Adipocyte (in vitro differentiated cells): Measurements from ENCODE around the gene ANKLE1.
A peak's percentile ranks its signal among the peaks of the same experiment; 100 is the strongest.

Source experiments
- DNase-seq: peaks from one replicate; pipeline ENCODE4 v3.0.0-alpha.2; 2015; ENCODE audit warnings: low read depth
- H3K27me3 ChIP-seq: replicated peaks from 2 replicates; pipeline ENCODE4 v1.7.0; 2013; ENCODE audit warnings: mild to moderate bottlenecking, low read length, moderate library complexity; ENCODE audit not compliant: control insufficient read depth, insufficient read depth
- H3K36me3 ChIP-seq: 2 replicates; pipeline ENCODE4 v1.7.0; 2013; ENCODE audit warnings: low read length, mild to moderate bottlenecking, moderate library complexity; ENCODE audit not compliant: control insufficient read depth, insufficient read depth, severe bottlenecking
- H3K4me1 ChIP-seq: 2 replicates; pipeline ENCODE4 v1.7.0; 2013; ENCODE audit warnings: mild to moderate bottlenecking, low read length, moderate library complexity; ENCODE audit not compliant: control insufficient read depth, insufficient read depth
- H3K4me3 ChIP-seq: 2 replicates; pipeline ENCODE4 v1.7.0; 2013; ENCODE audit warnings: mild to moderate bottlenecking, low read length, moderate library complexity
- H3K9ac ChIP-seq: 2 replicates; pipeline ENCODE4 v1.7.0; 2013; ENCODE audit warnings: mild to moderate bottlenecking, low read length, moderate library complexity
- H3K9me3 ChIP-seq: 2 replicates; pipeline ENCODE4 v1.7.0; 2013; ENCODE audit warnings: mild to moderate bottlenecking, low read length, moderate library complexity; ENCODE audit not compliant: control insufficient read depth

The ANKLE1 gene

GRCh38 chr19:17281391-17282304 is at the start of gene ANKLE1:
ANKLE1 (plus strand) TSS chr19:17281901; CDS start chr19:17281921, 20 bp downstream.
- Histone ChIP-seq H3K27me3 (no peaks in the 10 kb centered on the region), H3K9ac (peak within 1 kb of the TSS; percentile 38), H3K4me3 (peak within 1 kb of the TSS; percentile 41), H3K9me3 (no peaks in the 10 kb centered on the region), H3K4me1 (peaks cover 3% of the 10 kb centered on the region), H3K36me3 (peaks cover 11% of the 10 kb centered on the region)
- DNase-seq: peak; percentile 28

GRCh38 chr19:17232258-17232657 is 49.4 kb upstream of the ANKLE1 start:
- H3K4me1 ChIP-seq: peaks cover 6% of the 10 kb centered on the region
- no peak overlapping the region for H3K4me3 ChIP-seq
- H3K9ac ChIP-seq: no peak overlapping the region
- H3K36me3 ChIP-seq: peaks cover 41% of the 10 kb centered on the region
- DNase-seq: no peak
- H3K9me3 ChIP-seq: no peaks in the 10 kb centered on the region
- no peaks in the 10 kb centered on the region for H3K27me3 ChIP-seq

GRCh38 chr19:17234911-17235299 is 46.8 kb upstream of the ANKLE1 start:
- Histone ChIP-seq H3K27me3 (no peaks in the 10 kb centered on the region), H3K36me3 (peaks cover 57% of the 10 kb centered on the region), H3K9ac (peak overlapping the region; percentile 56), H3K4me1 (peaks cover 7% of the 10 kb centered on the region), H3K4me3 (peak overlapping the region; percentile 68), H3K9me3 (no peaks in the 10 kb centered on the region)
- peak; percentile 64 for DNase-seq

GRCh38 chr19:17235300-17235970 is 46.3 kb upstream of the ANKLE1 start:
- H3K36me3 ChIP-seq: peaks cover 57% of the 10 kb centered on the region
- H3K4me3 ChIP-seq: peak overlapping the region; percentile 68
- no peaks in the 10 kb centered on the region for H3K27me3 ChIP-seq
- no peaks in the 10 kb centered on the region for H3K9me3 ChIP-seq
- H3K4me1 ChIP-seq: peaks cover 12% of the 10 kb centered on the region
- peak; percentile 84 for DNase-seq
- peak overlapping the region; percentile 56 for H3K9ac ChIP-seq

- H3K4me3 ChIP-seq: peak overlapping the region; percentile 68
These were observed 45.5 kb upstream of the ANKLE1 start for GRCh38 chr19:17235971-17236777.

GRCh38 chr19:17236811-17237543 is 44.7 kb upstream of the ANKLE1 start:
- Histone ChIP-seq H3K36me3 (peaks cover 51% of the 10 kb centered on the region), H3K9me3 (no peaks in the 10 kb centered on the region), H3K9ac (no peak overlapping the region), H3K27me3 (no peaks in the 10 kb centered on the region), H3K4me3 (no peak overlapping the region), H3K4me1 (peaks cover 20% of the 10 kb centered on the region)
- DNase-seq: no peak

More at GRCh38 chr19:17235971-17236777, 45.5 kb upstream of the ANKLE1 start:
- Histone ChIP-seq H3K9me3 (no peaks in the 10 kb centered on the region), H3K4me1 (peaks cover 15% of the 10 kb centered on the region), H3K27me3 (no peaks in the 10 kb centered on the region), H3K36me3 (peaks cover 57% of the 10 kb centered on the region), H3K9ac (peak overlapping the region; percentile 56)
- no peak for DNase-seq

GRCh38 chr19:17237747-17238706 is 43.7 kb upstream of the ANKLE1 start:
- H3K9me3 ChIP-seq: no peaks in the 10 kb centered on the region
- peaks cover 41% of the 10 kb centered on the region for H3K36me3 ChIP-seq
- H3K9ac ChIP-seq: no peak overlapping the region
- H3K4me3 ChIP-seq: no peak overlapping the region
- H3K27me3 ChIP-seq: no peaks in the 10 kb centered on the region
- H3K4me1 ChIP-seq: peaks cover 30% of the 10 kb centered on the region
- no peak for DNase-seq

GRCh38 chr19:17240062-17240752 is 41.5 kb upstream of the ANKLE1 start:
- Histone ChIP-seq H3K36me3 (peaks cover 29% of the 10 kb centered on the region), H3K9ac (no peak overlapping the region), H3K4me1 (peaks cover 31% of the 10 kb centered on the region), H3K4me3 (no peak overlapping the region), H3K27me3 (no peaks in the 10 kb centered on the region), H3K9me3 (no peaks in the 10 kb centered on the region)
- no peak for DNase-seq

GRCh38 chr19:17240826-17241399 is 40.8 kb upstream of the ANKLE1 start:
- Histone ChIP-seq H3K36me3 (peaks cover 29% of the 10 kb centered on the region), H3K4me1 (peaks cover 29% of the 10 kb centered on the region), H3K27me3 (no peaks in the 10 kb centered on the region), H3K9me3 (no peaks in the 10 kb centered on the region), H3K4me3 (no peak overlapping the region), H3K9ac (no peak overlapping the region)
- no peak for DNase-seq
